ENCODE data around the gene UNC50. TPM values are rescaled to one million over a fixed set of nuclear protein-coding genes. Genes with fewer than 3 reads are reported as not detected.

Gene UNC50
- total RNA-seq, 2 experiments from 2014 or later = 25.5 to 26.1 TPM

DNA sequence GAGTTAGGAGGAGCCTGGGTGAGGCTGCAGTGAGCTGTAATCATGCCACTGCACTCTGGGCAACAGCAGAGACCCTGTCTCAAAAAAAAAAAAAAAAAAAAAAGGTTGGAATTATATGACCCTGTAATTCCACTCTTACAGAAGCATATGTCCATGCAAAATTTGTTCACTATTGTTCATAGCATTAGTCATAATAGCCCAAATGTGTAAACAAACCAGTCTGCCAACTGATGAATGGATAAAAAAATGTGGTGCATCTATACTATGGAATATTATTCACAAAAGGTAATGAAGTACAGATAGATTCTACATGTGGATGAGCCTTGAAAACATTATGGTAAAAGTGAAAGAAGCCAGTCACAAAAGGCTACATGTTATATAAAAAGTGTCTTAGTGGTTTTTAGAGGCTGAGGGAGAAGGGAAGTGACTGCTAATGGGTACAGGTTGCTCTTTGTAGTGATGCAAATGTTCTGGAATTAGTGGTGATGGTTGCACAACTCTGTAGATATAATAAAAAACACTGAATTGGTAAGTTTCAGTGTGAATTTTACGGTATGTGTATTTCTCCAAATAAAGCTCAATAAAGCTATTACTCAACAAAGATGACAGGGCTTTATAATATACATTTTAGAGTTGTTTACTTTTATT is 9.5 kb upstream of the UNC50 start:
- H3K4me1 Mint-ChIP-seq (ENCODE audit: low read depth) = peaks cover 19% of the 10 kb centered on the region
- no peaks in the 10 kb centered on the region for H3K27me3 Mint-ChIP-seq (ENCODE audit: low read depth)
- peaks cover 59% of the 10 kb centered on the region for H3K36me3 Mint-ChIP-seq (ENCODE audit: low read depth)
- peak overlapping the region; percentile 44 for H3K27ac Mint-ChIP-seq
- ATAC-seq (no peak), DNase-seq (no peak)
- no peak overlapping the region for H3K4me3 Mint-ChIP-seq
- POLR2A ChIA-PET = interaction anchor here (0.8 kb wide), 1 partner anchor 10 kb away, joined by 3 read pairs; the partner anchor contains the start of genes COA5 and UNC50
- H3K9me3 Mint-ChIP-seq (ENCODE audit: insufficient read depth) = no peaks in the 10 kb centered on the region
- CTCF ChIA-PET = interaction anchor here (1.2 to 1.5 kb wide), 2 partner anchors 36 to 240 kb away, joined by 4 to 5 read pairs; no protein-coding TSS in a partner anchor

DNA sequence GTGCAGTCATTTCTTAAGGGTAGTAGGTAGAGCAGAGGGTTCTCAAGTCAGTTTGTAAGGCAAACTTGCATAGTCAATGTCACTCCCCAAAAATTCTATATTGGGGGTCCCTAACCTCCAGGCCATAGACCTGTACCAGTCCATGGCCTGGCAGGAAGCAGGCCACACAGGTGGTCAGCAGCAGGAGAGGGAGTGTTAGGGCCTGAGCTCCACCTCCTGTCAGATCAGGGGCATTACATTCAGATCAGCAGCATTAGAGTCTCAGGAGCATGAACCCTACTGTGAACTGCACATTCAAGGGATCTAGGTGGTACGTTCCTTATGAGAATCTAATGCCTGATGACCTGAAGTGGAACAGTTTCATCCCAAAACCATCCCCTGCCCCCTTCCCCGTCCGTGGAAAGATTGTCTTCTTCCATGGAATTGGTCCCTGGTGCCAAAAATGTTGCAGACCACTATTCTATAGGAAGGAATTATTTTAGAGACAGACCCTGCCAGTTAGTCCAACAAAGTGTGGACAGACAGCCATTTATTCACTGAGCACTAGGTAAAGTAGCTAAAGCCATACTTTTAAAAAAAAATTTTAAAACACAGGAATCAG is 6.8 kb upstream of the UNC50 start:
- ChIA-PET POLR2A (interaction anchor here (0.7 kb wide), 1 partner anchor 127 kb away, joined by 3 read pairs; no protein-coding TSS in a partner anchor), CTCF (interaction anchor here (0.9 to 1.9 kb wide), 5 partner anchors 10 to 189 kb away, joined by 3 to 13 read pairs (median 4); no protein-coding TSS in a partner anchor)
- H3K27ac Mint-ChIP-seq = no peak overlapping the region
- H3K9me3 Mint-ChIP-seq (ENCODE audit: insufficient read depth) = no peaks in the 10 kb centered on the region
- peak; percentile 77 for ATAC-seq
- peaks cover 34% of the 10 kb centered on the region for H3K4me1 Mint-ChIP-seq (ENCODE audit: low read depth)
- DNase-seq = peak; percentile 47
- H3K4me3 Mint-ChIP-seq = no peak overlapping the region
- no peaks in the 10 kb centered on the region for H3K27me3 Mint-ChIP-seq (ENCODE audit: low read depth)
- H3K36me3 Mint-ChIP-seq (ENCODE audit: low read depth) = peaks cover 43% of the 10 kb centered on the region

DNA sequence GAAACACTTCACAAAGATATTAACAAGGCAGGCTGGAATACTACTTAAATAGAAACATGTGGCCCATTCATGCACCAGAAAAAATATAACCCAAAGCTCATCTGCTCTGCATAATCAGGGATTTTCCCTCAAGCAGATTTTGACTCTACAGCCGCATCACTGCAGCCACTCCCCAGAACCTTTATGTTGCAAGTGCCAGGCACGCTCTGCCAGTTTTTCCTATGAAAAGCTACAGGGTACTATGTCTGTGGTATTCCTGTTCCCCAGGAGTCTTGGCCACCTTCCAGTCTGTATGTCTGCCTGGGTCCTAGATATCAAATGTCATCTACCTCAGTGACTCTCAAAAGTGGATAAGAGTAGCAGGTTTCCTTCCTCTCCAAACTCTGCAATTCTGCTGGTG is 3.8 kb upstream of the UNC50 start:
- POLR2A ChIA-PET = no interaction called here
- H3K27me3 Mint-ChIP-seq (ENCODE audit: low read depth) = no peaks in the 10 kb centered on the region
- H3K27ac Mint-ChIP-seq = no peak overlapping the region
- H3K9me3 Mint-ChIP-seq (ENCODE audit: insufficient read depth) = no peaks in the 10 kb centered on the region
- CTCF ChIA-PET = interaction anchor here (0.8 to 2.5 kb wide), 6 partner anchors 30 to 464 kb away, joined by 3 to 8 read pairs (median 4); no protein-coding TSS in a partner anchor
- DNase-seq (no peak), ATAC-seq (no peak)
- H3K36me3 Mint-ChIP-seq (ENCODE audit: low read depth) = peaks cover 22% of the 10 kb centered on the region
- no peak overlapping the region for H3K4me3 Mint-ChIP-seq
- H3K4me1 Mint-ChIP-seq (ENCODE audit: low read depth) = peaks cover 34% of the 10 kb centered on the region

DNA sequence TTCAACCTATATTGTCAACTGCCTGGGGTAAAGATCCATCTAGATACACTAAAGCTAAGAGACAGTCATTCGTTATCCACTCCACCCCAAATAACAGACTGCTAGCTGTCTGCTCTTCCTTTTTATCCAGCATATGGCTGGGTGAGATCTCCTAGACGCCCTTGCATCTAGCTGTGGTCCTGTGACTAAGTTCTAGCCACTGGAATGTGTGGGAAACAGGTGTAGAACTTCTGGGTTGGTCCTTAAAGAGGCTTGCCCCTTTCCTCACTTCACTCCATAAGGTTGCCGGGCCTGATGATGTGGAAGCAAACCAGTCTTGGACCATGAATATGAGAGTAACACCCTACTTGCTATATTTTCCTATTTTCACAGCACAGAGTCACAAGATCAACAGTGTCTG is 3.3 kb upstream of the UNC50 start:
- peak overlapping the region; percentile 16 for H3K27ac Mint-ChIP-seq
- CTCF ChIA-PET = interaction anchor here (0.8 to 2.5 kb wide), 6 partner anchors 29 to 463 kb away, joined by 3 to 8 read pairs (median 4); no protein-coding TSS in a partner anchor
- no peaks in the 10 kb centered on the region for H3K27me3 Mint-ChIP-seq (ENCODE audit: low read depth)
- peaks cover 39% of the 10 kb centered on the region for H3K4me1 Mint-ChIP-seq (ENCODE audit: low read depth)
- peaks cover 16% of the 10 kb centered on the region for H3K36me3 Mint-ChIP-seq (ENCODE audit: low read depth)
- POLR2A ChIA-PET = no interaction called here
- ATAC-seq (no peak), DNase-seq (no peak)
- no peaks in the 10 kb centered on the region for H3K9me3 Mint-ChIP-seq (ENCODE audit: insufficient read depth)
- no peak overlapping the region for H3K4me3 Mint-ChIP-seq

DNA sequence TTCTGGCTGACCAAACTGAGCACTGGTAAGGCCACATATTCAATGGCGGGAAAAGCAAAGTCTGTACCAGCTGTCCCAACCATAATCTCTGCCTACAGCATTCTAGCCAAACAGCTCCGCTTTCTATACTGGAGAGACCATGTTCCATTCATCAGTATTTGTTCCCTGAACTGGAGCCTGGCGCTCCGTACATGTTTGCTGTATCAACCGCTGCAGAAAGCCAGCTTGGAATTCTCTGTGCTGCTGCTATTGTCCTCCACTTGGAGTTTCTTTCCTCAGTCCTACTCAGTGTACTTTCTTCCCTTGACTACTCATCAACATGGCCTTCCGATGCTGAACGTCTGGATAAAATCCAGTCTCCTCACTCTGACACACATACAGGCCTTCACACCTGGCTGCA is 2.0 kb upstream of the UNC50 start:
- Mint-ChIP-seq H3K36me3 (ENCODE audit: low read depth) (peaks cover 21% of the 10 kb centered on the region), H3K9me3 (ENCODE audit: insufficient read depth) (no peaks in the 10 kb centered on the region), H3K27me3 (ENCODE audit: low read depth) (no peaks in the 10 kb centered on the region), H3K4me1 (ENCODE audit: low read depth) (peaks cover 53% of the 10 kb centered on the region), H3K27ac (peak overlapping the region; percentile 95), H3K4me3 (no peak overlapping the region)
- ChIA-PET CTCF (interaction anchor here (1.2 to 2.5 kb wide), 5 partner anchors 28 to 230 kb away, joined by 3 to 8 read pairs (median 7); no protein-coding TSS in a partner anchor), POLR2A (no interaction called here)
- DNase-seq = no peak
- ATAC-seq = no peak

DNA sequence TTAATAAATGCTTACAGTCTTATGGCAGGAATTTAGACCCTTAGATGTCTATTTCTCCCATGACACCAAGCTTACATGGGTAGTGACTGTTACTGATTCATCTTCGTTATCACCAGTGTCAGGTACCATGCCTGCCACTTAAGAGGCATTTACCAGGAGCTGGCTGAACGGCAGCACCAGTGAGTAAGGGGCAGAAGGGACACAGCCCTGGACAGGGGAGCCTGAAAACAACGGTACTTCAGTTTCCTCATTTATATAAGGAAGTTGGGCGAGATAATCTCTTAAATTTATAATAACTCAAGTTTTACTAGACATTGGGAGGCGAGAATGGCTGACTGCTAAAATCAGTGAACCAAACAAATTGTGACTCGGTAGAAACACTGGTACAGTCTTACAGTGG is 1.3 kb upstream of the UNC50 start:
- POLR2A ChIA-PET = no interaction called here
- DNase-seq (no peak), ATAC-seq (no peak)
- H3K27me3 Mint-ChIP-seq (ENCODE audit: low read depth) = no peaks in the 10 kb centered on the region
- no peaks in the 10 kb centered on the region for H3K9me3 Mint-ChIP-seq (ENCODE audit: insufficient read depth)
- peak overlapping the region; percentile 91 for H3K4me3 Mint-ChIP-seq
- H3K4me1 Mint-ChIP-seq (ENCODE audit: low read depth) = peaks cover 57% of the 10 kb centered on the region
- CTCF ChIA-PET = interaction anchor here (1.2 to 2.4 kb wide), 4 partner anchors 27 to 229 kb away, joined by 3 to 7 read pairs (median 6); no protein-coding TSS in a partner anchor
- peak overlapping the region; percentile 95 for H3K27ac Mint-ChIP-seq
- peaks cover 23% of the 10 kb centered on the region for H3K36me3 Mint-ChIP-seq (ENCODE audit: low read depth)

DNA sequence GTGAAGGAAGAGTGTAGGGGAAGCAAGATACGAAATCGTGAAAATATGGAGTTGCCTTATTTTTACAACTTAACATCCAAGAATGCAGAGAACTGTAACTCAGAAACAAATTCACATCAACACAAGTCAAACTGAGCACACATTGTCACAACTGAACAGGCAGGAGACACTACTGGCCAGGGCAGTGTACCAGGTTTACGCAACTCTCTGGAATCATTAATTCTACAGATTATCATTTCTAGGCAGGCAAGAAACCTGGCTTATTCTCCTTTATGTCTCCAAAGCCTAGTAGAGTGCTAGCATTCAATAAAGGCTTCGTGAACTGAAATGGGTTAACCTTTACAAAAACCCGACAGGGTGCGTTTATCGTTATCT is 661 bp upstream of the UNC50 start:
- POLR2A ChIA-PET = interaction anchor here (0.7 kb wide), 1 partner anchor 50 kb away, joined by 3 read pairs; no protein-coding TSS in a partner anchor
- no peak for DNase-seq
- H3K36me3 Mint-ChIP-seq (ENCODE audit: low read depth) = peaks cover 25% of the 10 kb centered on the region

DNA sequence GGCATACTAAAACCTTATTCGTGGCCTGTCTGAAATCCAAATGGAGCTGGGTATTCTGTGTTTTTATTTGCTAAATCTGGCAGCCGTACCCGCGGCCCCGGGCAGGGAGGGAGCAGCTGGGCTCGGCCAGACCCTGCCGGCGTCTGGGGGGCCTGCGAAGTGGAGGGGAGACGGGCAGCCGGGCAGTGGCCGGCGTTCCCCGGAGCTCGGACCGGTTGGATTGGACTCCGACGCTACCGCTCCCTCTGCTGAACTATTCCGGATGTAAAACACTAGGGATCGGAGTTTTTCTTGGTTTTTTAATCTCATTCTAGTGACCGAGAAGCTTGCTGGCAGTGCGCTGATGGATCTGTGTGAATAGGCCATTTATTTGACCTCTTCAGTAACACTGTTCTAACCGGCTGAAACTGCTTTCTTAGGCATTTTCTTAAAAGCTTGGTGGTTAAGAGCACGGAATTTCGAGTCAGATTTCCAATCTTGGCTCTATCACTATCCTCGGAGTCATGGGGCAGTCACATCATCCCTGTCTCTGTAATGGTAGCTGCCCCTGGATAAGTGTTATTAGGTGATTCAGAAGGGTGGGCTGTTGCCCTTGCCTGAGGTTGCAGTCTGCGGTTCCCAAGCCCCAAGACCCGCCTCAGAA is 694 bp downstream of the UNC50 start:
- H3K36me3 Mint-ChIP-seq (ENCODE audit: low read depth) = peaks cover 31% of the 10 kb centered on the region
- DNase-seq (no peak), ATAC-seq (peak; percentile 8)
- H3K27ac Mint-ChIP-seq = peak overlapping the region; percentile 95
- peak overlapping the region; percentile 91 for H3K4me3 Mint-ChIP-seq
- ChIA-PET POLR2A (interaction anchor here (0.5 to 1.4 kb wide), 10 partner anchors 9 to 571 kb away, joined by 3 to 7 read pairs (median 3); no protein-coding TSS in a partner anchor), CTCF (interaction anchor here (0.6 to 1.2 kb wide), 7 partner anchors 25 to 295 kb away, joined by 3 to 6 read pairs (median 3); no protein-coding TSS in a partner anchor)
- no peaks in the 10 kb centered on the region for H3K9me3 Mint-ChIP-seq (ENCODE audit: insufficient read depth)
- peaks cover 61% of the 10 kb centered on the region for H3K4me1 Mint-ChIP-seq (ENCODE audit: low read depth)
- no peaks in the 10 kb centered on the region for H3K27me3 Mint-ChIP-seq (ENCODE audit: low read depth)

More for the DNA sequence above, 661 bp upstream of the UNC50 start:
- peak; percentile 2 for ATAC-seq
- H3K9me3 Mint-ChIP-seq (ENCODE audit: insufficient read depth) = no peaks in the 10 kb centered on the region
- peak overlapping the region; percentile 91 for H3K4me3 Mint-ChIP-seq
- no peaks in the 10 kb centered on the region for H3K27me3 Mint-ChIP-seq (ENCODE audit: low read depth)
- CTCF ChIA-PET = interaction anchor here (1.6 to 2.4 kb wide), 2 partner anchors 42 to 228 kb away, joined by 7 read pairs; no protein-coding TSS in a partner anchor
- H3K4me1 Mint-ChIP-seq (ENCODE audit: low read depth) = peaks cover 58% of the 10 kb centered on the region
- peak overlapping the region; percentile 95 for H3K27ac Mint-ChIP-seq

DNA sequence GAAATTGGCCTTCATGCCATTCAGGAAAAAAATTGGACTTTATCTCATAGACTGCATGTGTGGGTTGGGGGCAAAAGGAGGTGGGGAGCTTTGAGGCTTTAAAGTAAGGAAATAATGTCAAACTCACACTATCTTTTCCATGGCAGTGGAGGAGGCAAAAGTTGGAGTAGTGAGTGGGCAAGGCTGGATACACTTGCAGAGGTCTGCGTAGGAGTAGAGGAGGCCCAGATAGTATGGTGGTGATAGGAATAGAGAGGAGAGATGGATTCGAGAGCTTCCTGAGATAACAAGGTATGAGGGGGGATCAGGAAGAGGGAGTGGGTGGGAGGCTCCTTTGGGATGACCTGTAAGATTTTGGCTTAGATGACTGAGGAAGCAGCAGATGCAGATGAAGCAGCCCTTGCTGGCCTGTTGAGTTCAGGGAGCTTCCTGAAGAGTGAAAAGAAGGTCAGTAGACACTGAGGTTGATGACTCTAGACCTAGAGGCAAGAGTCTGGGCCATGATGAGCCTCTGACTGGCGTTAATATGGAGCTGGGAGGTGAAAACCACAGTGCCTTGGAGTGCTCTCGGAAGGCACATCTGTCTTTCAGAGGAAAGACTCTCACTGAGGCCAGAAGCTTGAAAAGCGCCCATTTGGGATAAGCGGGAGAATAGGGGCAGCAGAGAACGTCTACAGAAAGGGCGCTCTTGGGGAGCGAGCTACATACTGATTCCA is 5.8 kb downstream of the UNC50 start:
- Mint-ChIP-seq H3K27me3 (ENCODE audit: low read depth) (no peaks in the 10 kb centered on the region), H3K4me3 (no peak overlapping the region), H3K4me1 (ENCODE audit: low read depth) (peaks cover 43% of the 10 kb centered on the region), H3K9me3 (ENCODE audit: insufficient read depth) (no peaks in the 10 kb centered on the region), H3K27ac (peak overlapping the region; percentile 9), H3K36me3 (ENCODE audit: low read depth) (peaks cover 61% of the 10 kb centered on the region)
- no peak for DNase-seq
- ChIA-PET POLR2A (interaction anchor here (1.1 kb wide), 1 partner anchor 9 kb away, joined by 3 read pairs; no protein-coding TSS in a partner anchor), CTCF (interaction anchor here (0.7 kb wide), 1 partner anchor 222 kb away, joined by 3 read pairs; no protein-coding TSS in a partner anchor)
- peak; percentile 14 for ATAC-seq

DNA sequence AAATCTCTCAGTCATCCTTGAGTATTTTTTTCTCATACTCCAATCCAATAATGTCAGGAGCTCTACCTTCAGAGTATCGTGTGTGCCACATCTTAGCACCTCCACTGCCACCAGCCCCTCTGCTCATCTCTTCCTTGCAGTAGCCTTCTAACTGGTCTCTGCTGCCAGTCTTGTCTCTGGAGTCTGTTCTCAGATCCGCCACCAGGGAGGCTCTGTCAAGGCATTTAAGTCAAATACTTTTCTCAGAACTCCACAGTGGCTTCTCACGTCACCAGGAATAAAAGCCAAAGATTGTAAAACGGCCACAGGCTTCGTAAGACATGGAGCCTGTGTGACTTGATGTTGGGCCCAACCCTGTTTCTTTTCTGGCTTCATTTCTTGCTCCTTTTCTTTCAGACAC is 7.1 kb downstream of the UNC50 start:
- ATAC-seq = no peak
- Mint-ChIP-seq H3K9me3 (ENCODE audit: insufficient read depth) (no peaks in the 10 kb centered on the region), H3K4me3 (no peak overlapping the region), H3K36me3 (ENCODE audit: low read depth) (peaks cover 70% of the 10 kb centered on the region), H3K4me1 (ENCODE audit: low read depth) (peaks cover 33% of the 10 kb centered on the region), H3K27me3 (ENCODE audit: low read depth) (no peaks in the 10 kb centered on the region), H3K27ac (peak overlapping the region; percentile 51)
- no peak for DNase-seq
- ChIA-PET CTCF (no interaction called here), POLR2A (no interaction called here)

DNA sequence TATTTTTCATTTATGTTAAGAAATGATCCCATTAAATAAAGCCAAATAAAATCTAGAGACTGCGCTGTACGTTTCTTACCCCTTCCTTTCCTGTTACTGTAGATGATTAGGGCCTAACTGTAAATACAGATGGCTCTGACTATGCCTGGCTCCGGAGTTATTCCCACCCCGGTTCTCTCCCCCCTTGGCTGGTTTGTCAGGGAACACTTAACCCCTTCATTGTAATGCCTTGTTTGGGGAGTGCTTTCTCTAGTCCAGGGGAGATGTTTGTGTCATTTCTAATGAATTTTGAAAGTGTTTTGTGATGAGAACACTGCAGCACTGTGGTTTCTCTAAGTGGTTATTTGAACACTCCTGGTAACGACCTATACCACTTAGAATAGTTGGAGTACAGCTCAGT is 8.8 kb downstream of the UNC50 start:
- H3K4me1 Mint-ChIP-seq (ENCODE audit: low read depth) = peaks cover 22% of the 10 kb centered on the region
- ATAC-seq (no peak), DNase-seq (no peak)
- CTCF ChIA-PET = interaction anchor here (1.5 kb wide), 1 partner anchor 17 kb away, joined by 4 read pairs; no protein-coding TSS in a partner anchor
- peaks cover 67% of the 10 kb centered on the region for H3K36me3 Mint-ChIP-seq (ENCODE audit: low read depth)
- peak overlapping the region; percentile 6 for H3K27ac Mint-ChIP-seq
- H3K4me3 Mint-ChIP-seq = no peak overlapping the region
- H3K9me3 Mint-ChIP-seq (ENCODE audit: insufficient read depth) = no peaks in the 10 kb centered on the region
- H3K27me3 Mint-ChIP-seq (ENCODE audit: low read depth) = no peaks in the 10 kb centered on the region
- POLR2A ChIA-PET = interaction anchor here (1.3 to 1.7 kb wide), 2 partner anchors 8 to 20 kb away, joined by 3 to 6 read pairs; no protein-coding TSS in a partner anchor
